GM23338 (cell line): ENCODE measurements around the gene PAFAH2. TPM values are rescaled to one million over a fixed set of nuclear protein-coding genes. Genes with fewer than 3 reads are reported as not detected.

ENCODE experiments used
- ATAC-seq: fragments of 200-7000 bp; cut with Tn5 transposase; 3 replicates; pipeline ENCODE4 v1.9.1; 2020
- DNase-seq: peaks from one replicate; pipeline ENCODE4 v3.0.0-alpha.2; 2015; ENCODE audit warnings: low spot score
- H2AFZ ChIP-seq: fragments of 200-600 bp; sonication (generic); 2 replicates; pipeline ENCODE4 v1.8.0; 2016; ENCODE audit warnings: antibody characterized with exemption, mild to moderate bottlenecking, moderate library complexity
- H3F3A ChIP-seq: fragments of 200-600 bp; sonication (generic); replicated peaks from 2 replicates; pipeline ENCODE4 v1.8.0; 2017; ENCODE audit warnings: antibody characterized with exemption, mixed run types, low read depth
- H3K27ac ChIP-seq: fragments of 200-600 bp; sonication (generic); 2 replicates; pipeline ENCODE4 v1.6.1; 2016; ENCODE audit warnings: low read depth
- H3K27me3 ChIP-seq: fragments of 200-600 bp; sonication (generic); 2 replicates; pipeline ENCODE4 v1.8.0; 2016; ENCODE audit warnings: mild to moderate bottlenecking, mixed run types, moderate library complexity; ENCODE audit not compliant: insufficient read depth
- H3K36me3 ChIP-seq: fragments of 200-600 bp; sonication (generic); 2 replicates; pipeline ENCODE4 v1.8.0; 2016; ENCODE audit warnings: mild to moderate bottlenecking; ENCODE audit not compliant: insufficient read depth
- H3K4me1 ChIP-seq: fragments of 200-600 bp; sonication (generic); 2 replicates; pipeline ENCODE4 v1.8.0; 2016; ENCODE audit warnings: mild to moderate bottlenecking, moderate library complexity; ENCODE audit not compliant: insufficient read depth
- H3K4me2 ChIP-seq: fragments of 200-600 bp; sonication (generic); 2 replicates; pipeline ENCODE4 v1.7.1; 2017; ENCODE audit warnings: mixed run types
- H3K4me3 ChIP-seq: fragments of 200-600 bp; sonication (generic); 2 replicates; pipeline ENCODE4 v1.6.1; 2016; ENCODE audit warnings: mixed run types
- H3K79me2 ChIP-seq: fragments of 200-600 bp; sonication (generic); replicated peaks from 2 replicates; pipeline ENCODE4 v1.8.0; 2017; ENCODE audit warnings: mild to moderate bottlenecking; ENCODE audit not compliant: insufficient read depth
- H3K9me2 ChIP-seq: fragments of 200-600 bp; sonication (generic); 2 replicates; pipeline ENCODE4 v1.8.0; 2017; ENCODE audit not compliant: insufficient read depth
- H4K20me1 ChIP-seq: fragments of 200-600 bp; sonication (generic); replicated peaks from 2 replicates; pipeline ENCODE4 v1.8.0; 2017; ENCODE audit warnings: mild to moderate bottlenecking; ENCODE audit not compliant: insufficient read depth
- H3K27ac Mint-ChIP-seq: 2 replicates; pipeline ENCODE4 v1.8.0; 2020; ENCODE audit warnings: inconsistent platforms, mild to moderate bottlenecking, moderate library complexity, mixed read lengths
- H3K27me3 Mint-ChIP-seq: 3 replicates; pipeline ENCODE4 v1.8.0; 2022; ENCODE audit warnings: low read depth, mild to moderate bottlenecking, moderate library complexity, mixed read lengths, inconsistent platforms; ENCODE audit not compliant: insufficient read depth, poor library complexity
- H3K36me3 Mint-ChIP-seq: 3 replicates; pipeline ENCODE4 v1.8.0; 2021; ENCODE audit warnings: low read depth, mild to moderate bottlenecking, inconsistent platforms, moderate library complexity, mixed read lengths
- H3K4me1 Mint-ChIP-seq: 3 replicates; pipeline ENCODE4 v1.8.0; 2020; ENCODE audit warnings: mild to moderate bottlenecking, inconsistent platforms, mixed read lengths
- H3K4me3 Mint-ChIP-seq: 3 replicates; pipeline ENCODE4 v1.8.0; 2021; ENCODE audit warnings: moderate library complexity, mild to moderate bottlenecking, inconsistent platforms, mixed read lengths
- H3K9me3 Mint-ChIP-seq: 3 replicates; pipeline ENCODE4 v1.8.0; 2020; ENCODE audit warnings: moderate library complexity, mild to moderate bottlenecking, inconsistent platforms, mixed read lengths
- CREB1 ChIP-seq: fragments of 250-450 bp; sonication (Bioruptor Pico); IDR thresholded peaks from 2 replicates; pipeline ENCODE4 v1.5.0; 2020; ENCODE audit warnings: low read depth, mild to moderate bottlenecking, moderate library complexity
- ETS1 ChIP-seq: IDR thresholded peaks from 2 replicates; pipeline ENCODE4 v1.6.1; 2016; ENCODE audit warnings: antibody characterized with exemption
- EZH2 ChIP-seq: fragments of 200-600 bp; sonication (generic); IDR thresholded peaks from one replicate; pipeline ENCODE4 v1.8.0; 2017; ENCODE audit warnings: antibody characterized with exemption, mild to moderate bottlenecking, low read depth; ENCODE audit not compliant: unreplicated experiment
- EZH2phosphoT487 ChIP-seq: fragments of 200-600 bp; sonication (generic); IDR thresholded peaks from one replicate; pipeline ENCODE4 v1.8.1; 2018; ENCODE audit warnings: antibody characterized with exemption; ENCODE audit not compliant: unreplicated experiment
- JUNB ChIP-seq: IDR thresholded peaks from one replicate; pipeline ENCODE4 v1.6.1; 2016; ENCODE audit warnings: antibody characterized with exemption; ENCODE audit not compliant: unreplicated experiment
- NANOG ChIP-seq: IDR thresholded peaks from 2 replicates; pipeline ENCODE4 v1.6.1; 2016; ENCODE audit warnings: antibody characterized with exemption, borderline replicate concordance
- POLR2AphosphoS5 ChIP-seq: IDR thresholded peaks from 2 replicates; pipeline ENCODE4 v1.6.1; 2016; ENCODE audit warnings: antibody characterized with exemption, low read depth
- REST ChIP-seq: IDR thresholded peaks from one replicate; pipeline ENCODE4 v1.6.1; 2018; ENCODE audit warnings: antibody characterized with exemption; ENCODE audit not compliant: unreplicated experiment
- STAT1 ChIP-seq: IDR thresholded peaks from one replicate; pipeline ENCODE4 v1.6.1; 2016; ENCODE audit warnings: antibody characterized with exemption; ENCODE audit not compliant: unreplicated experiment
- ZNF114 ChIP-seq: fragments of 250-450 bp; sonication (Bioruptor Pico); IDR thresholded peaks from 2 replicates; pipeline ENCODE4 v1.5.0; 2020; ENCODE audit warnings: mild to moderate bottlenecking, moderate library complexity
- ZNF331 ChIP-seq: fragments of 250-450 bp; sonication (Bioruptor Pico); IDR thresholded peaks from 2 replicates; pipeline ENCODE4 v1.5.0; 2020; ENCODE audit warnings: low read depth, mild to moderate bottlenecking, moderate library complexity
- polyA plus RNA-seq: library from polyadenylated mRNA; unstranded; fragments of >200 nt; fragmentation: Nextera tagmentation; extraction: Ambion mirVana; gene quantifications from 2 replicates; pipeline ENCODE4 v1.2.1, GENCODE V29; 2016
- total RNA-seq: library from RNA; depleted of rRNA; stranded (reverse); fragments of >200 nt; shearing (Covaris generic); gene quantifications from 2 replicates; pipeline ENCODE4 v1.2.3, GENCODE V29; 2014
- TF ChIP-seq, protein P1 (sequence below): fragments of 250-450 bp; sonication (Bioruptor Pico); IDR thresholded peaks from 2 replicates; pipeline ENCODE4 v1.5.0; 2020; ENCODE audit warnings: mild to moderate bottlenecking, moderate library complexity

The PAFAH2 gene
- total and polyA plus RNA-seq, 2 experiments from 2014 or later: 5.7 to 10.3 TPM

DNA sequence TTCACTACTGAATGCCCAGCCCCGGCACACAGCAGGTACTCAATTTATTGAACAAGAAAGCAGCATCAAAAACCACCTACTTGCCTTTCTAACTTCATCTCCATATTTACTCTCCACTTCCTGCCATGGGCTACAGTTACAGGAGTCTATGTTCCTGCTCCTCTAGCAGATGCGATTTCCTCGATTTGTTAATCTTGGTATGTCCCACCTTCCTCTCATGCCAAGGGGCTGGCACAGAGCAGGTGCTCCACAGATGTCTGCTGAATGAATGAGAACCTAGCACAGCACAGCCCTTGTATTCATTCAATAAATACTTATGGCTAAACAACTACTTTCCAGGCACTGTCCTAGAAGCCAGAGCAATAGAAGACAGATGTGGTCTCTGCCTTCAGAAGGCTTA is 12.2 kb downstream of the PAFAH2 start (continued):
- TF ChIP-seq ETS1 (no peak), POLR2AphosphoS5 (no peak), ZNF331 (CRISPR knock-in tag) (no peak)

GRCh38 chr1:25985171-25985570 is 12.7 kb downstream of the PAFAH2 start:
- peaks cover 40% of the 10 kb centered on the region for H3K36me3 Mint-ChIP-seq
- DNase-seq (no peak), ATAC-seq (no peak)
- Histone ChIP-seq H3K4me3 (no peak overlapping the region), H3K79me2 (no peaks in the 10 kb centered on the region), H2AFZ (no peak overlapping the region), H3K4me1 (no peaks in the 10 kb centered on the region), H3F3A (no peaks in the 10 kb centered on the region), H3K27me3 (no peaks in the 10 kb centered on the region), H3K4me2 (no peak overlapping the region), H3K36me3 (peaks cover 13% of the 10 kb centered on the region; the same call in 1 of the 2 replicates), H3K27ac (no peak overlapping the region), H3K9me2 (no peaks in the 10 kb centered on the region), H4K20me1 (no peaks in the 10 kb centered on the region; the same call in 1 of the 2 replicates)
- TF ChIP-seq REST (no peak), CREB1 (CRISPR knock-in tag) (no peak), NANOG (no peak), EZH2phosphoT487 (no peak), STAT1 (no peak), ZNF114 (CRISPR knock-in tag) (no peak), JUNB (no peak), ETS1 (no peak), ZNF331 (CRISPR knock-in tag) (no peak), EZH2 (no peak)
- TF ChIP-seq, protein P1, sequence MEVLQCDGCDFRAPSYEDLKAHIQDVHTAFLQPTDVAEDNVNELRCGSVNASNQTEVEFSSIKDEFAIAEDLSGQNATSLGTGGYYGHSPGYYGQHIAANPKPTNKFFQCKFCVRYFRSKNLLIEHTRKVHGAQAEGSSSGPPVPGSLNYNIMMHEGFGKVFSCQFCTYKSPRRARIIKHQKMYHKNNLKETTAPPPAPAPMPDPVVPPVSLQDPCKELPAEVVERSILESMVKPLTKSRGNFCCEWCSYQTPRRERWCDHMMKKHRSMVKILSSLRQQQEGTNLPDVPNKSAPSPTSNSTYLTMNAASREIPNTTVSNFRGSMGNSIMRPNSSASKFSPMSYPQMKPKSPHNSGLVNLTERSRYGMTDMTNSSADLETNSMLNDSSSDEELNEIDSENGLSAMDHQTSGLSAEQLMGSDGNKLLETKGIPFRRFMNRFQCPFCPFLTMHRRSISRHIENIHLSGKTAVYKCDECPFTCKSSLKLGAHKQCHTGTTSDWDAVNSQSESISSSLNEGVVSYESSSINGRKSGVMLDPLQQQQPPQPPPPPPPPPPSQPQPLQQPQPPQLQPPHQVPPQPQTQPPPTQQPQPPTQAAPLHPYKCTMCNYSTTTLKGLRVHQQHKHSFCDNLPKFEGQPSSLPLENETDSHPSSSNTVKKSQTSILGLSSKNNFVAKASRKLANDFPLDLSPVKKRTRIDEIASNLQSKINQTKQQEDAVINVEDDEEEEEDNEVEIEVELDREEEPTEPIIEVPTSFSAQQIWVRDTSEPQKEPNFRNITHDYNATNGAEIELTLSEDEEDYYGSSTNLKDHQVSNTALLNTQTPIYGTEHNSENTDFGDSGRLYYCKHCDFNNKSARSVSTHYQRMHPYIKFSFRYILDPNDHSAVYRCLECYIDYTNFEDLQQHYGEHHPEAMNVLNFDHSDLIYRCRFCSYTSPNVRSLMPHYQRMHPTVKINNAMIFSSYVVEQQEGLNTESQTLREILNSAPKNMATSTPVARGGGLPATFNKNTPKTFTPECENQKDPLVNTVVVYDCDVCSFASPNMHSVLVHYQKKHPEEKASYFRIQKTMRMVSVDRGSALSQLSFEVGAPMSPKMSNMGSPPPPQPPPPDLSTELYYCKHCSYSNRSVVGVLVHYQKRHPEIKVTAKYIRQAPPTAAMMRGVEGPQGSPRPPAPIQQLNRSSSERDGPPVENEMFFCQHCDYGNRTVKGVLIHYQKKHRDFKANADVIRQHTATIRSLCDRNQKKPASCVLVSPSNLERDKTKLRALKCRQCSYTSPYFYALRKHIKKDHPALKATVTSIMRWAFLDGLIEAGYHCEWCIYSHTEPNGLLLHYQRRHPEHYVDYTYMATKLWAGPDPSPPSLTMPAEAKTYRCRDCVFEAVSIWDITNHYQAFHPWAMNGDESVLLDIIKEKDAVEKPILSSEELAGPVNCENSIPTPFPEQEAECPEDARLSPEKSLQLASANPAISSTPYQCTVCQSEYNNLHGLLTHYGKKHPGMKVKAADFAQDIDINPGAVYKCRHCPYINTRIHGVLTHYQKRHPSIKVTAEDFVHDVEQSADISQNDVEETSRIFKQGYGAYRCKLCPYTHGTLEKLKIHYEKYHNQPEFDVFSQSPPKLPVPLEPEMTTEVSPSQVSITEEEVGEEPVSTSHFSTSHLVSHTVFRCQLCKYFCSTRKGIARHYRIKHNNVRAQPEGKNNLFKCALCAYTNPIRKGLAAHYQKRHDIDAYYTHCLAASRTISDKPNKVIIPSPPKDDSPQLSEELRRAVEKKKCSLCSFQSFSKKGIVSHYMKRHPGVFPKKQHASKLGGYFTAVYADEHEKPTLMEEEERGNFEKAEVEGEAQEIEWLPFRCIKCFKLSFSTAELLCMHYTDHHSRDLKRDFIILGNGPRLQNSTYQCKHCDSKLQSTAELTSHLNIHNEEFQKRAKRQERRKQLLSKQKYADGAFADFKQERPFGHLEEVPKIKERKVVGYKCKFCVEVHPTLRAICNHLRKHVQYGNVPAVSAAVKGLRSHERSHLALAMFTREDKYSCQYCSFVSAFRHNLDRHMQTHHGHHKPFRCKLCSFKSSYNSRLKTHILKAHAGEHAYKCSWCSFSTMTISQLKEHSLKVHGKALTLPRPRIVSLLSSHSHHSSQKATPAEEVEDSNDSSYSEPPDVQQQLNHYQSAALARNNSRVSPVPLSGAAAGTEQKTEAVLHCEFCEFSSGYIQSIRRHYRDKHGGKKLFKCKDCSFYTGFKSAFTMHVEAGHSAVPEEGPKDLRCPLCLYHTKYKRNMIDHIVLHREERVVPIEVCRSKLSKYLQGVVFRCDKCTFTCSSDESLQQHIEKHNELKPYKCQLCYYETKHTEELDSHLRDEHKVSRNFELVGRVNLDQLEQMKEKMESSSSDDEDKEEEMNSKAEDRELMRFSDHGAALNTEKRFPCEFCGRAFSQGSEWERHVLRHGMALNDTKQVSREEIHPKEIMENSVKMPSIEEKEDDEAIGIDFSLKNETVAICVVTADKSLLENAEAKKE: no peak
- peaks cover 5% of the 10 kb centered on the region for H3K4me1 Mint-ChIP-seq
- no peaks in the 10 kb centered on the region; the same call in 2 of the 3 replicates for H3K9me3 Mint-ChIP-seq
- H3K27ac Mint-ChIP-seq: no peak overlapping the region
- no peak overlapping the region for H3K4me3 Mint-ChIP-seq
- H3K27me3 Mint-ChIP-seq: peaks cover 2% of the 10 kb centered on the region
